ENCODE results near the gene PGLYRP2. TPM values are rescaled to one million over a fixed set of nuclear protein-coding genes. Genes with fewer than 3 reads are reported as not detected.

The PGLYRP2 gene
- total RNA-seq, 1 experiment from 2014 or later, result not detected

DNA sequence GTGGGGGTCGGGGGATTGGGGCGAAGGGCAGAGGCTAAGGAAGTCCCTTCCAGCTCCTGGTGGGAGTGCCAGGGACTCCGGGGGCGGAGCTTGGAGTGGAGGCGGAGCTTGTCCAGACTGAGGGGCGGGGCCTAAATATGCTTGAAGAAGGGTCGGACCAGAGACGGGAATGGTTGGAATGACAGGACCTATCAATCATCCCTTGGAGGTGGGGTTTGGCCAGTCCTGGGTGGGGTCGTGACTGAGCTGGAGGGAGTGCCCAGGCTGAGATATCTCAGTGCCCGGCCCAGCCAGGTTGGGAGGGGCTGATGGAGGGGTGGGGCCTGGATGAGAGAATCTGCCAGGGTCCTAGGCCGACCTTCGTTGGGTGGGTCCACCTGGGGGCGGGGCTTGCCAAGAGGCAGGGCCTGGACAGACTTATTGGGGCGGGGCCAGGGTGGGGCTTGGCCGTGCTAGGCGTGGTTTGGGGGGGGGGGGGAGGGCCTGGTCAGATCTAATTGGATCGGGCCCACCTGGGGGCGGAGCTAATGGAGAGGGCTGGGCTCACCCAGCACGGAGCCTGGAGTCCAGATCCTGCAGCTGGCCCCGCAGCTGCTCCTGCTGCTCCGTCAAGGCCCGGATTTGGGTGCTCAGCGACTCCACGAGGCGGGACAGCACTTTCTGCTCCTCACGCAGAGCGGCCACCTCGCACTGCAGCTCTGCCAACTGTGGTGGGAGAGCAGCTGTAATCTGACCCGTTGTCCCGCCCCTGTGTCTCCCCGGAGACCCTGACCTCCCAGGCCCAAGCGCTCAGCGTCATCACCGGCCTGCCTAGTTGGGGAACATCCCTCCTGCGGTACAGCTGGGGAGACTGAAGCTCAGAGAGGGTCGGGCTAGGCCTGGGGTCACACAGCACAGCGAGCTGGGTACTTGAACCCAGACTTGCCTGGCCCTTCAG, 26.9 kb downstream of the PGLYRP2 start:
- Histone ChIP-seq H3K4me2 (ENCODE audit: low read length) (peak overlapping the region; percentile 71), H3K36me3 (ENCODE audit: low read depth, low read length) (no peaks in the 10 kb centered on the region), H3K27me3 (ENCODE audit: low read length) (peaks cover 10% of the 10 kb centered on the region), H4K20me1 (ENCODE audit: low read length) (no peaks in the 10 kb centered on the region), H3K9ac (ENCODE audit: low read length) (no peak overlapping the region), H3K9me2 (replicated peaks; ENCODE audit: low read length) (0 out of 2 replicates have a peak, but pooled peaks cover 4% of the 10 kb centered on the region), H3F3A (ENCODE audit: low read length, unreplicated experiment) (no peaks in the 10 kb centered on the region), H3K4me1 (ENCODE audit: insufficient read depth, low read length) (peaks cover 21% of the 10 kb centered on the region; the same call in 1 of the 2 replicates), H2AFZ (ENCODE audit: low read length) (peak overlapping the region; percentile 27), H3K4me3 (ENCODE audit: low read length) (peak overlapping the region; percentile 36), H3K9me3 (ENCODE audit: low read length) (no peaks in the 10 kb centered on the region), H3K79me2 (ENCODE audit: low read length) (no peaks in the 10 kb centered on the region), H3K27ac (ENCODE audit: low read length) (no peak overlapping the region)
- TF ChIP-seq EZH2phosphoT487 (IDR thresholded peaks at IDR 0.05; ENCODE audit: borderline replicate concordance, low read length), result no peak
- TF ChIP-seq EZH2 (IDR thresholded peaks at IDR 0.05; ENCODE audit: low read length, unreplicated experiment), result no peak
- TF ChIP-seq, protein P1, sequence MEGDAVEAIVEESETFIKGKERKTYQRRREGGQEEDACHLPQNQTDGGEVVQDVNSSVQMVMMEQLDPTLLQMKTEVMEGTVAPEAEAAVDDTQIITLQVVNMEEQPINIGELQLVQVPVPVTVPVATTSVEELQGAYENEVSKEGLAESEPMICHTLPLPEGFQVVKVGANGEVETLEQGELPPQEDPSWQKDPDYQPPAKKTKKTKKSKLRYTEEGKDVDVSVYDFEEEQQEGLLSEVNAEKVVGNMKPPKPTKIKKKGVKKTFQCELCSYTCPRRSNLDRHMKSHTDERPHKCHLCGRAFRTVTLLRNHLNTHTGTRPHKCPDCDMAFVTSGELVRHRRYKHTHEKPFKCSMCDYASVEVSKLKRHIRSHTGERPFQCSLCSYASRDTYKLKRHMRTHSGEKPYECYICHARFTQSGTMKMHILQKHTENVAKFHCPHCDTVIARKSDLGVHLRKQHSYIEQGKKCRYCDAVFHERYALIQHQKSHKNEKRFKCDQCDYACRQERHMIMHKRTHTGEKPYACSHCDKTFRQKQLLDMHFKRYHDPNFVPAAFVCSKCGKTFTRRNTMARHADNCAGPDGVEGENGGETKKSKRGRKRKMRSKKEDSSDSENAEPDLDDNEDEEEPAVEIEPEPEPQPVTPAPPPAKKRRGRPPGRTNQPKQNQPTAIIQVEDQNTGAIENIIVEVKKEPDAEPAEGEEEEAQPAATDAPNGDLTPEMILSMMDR (conservative IDR thresholded peaks at IDR 0.05; ENCODE audit: low read depth, low read length), result no peak
- ATAC-seq (peak; percentile 61), DNase-seq (peak; percentile 82)
- ChIA-PET CTCF (interaction anchor here (0.6 to 1.0 kb wide), 2 partner anchors 11 to 39 kb away, joined by 3 to 6 read pairs; no protein-coding TSS in a partner anchor), POLR2A (ENCODE audit: unreplicated experiment) (interaction anchor here (0.6 to 0.7 kb wide), 4 partner anchors 20 to 762 kb away, joined by 3 to 6 read pairs (median 4); partner anchors contain the start of gene ZNF333)
- BruUV-seq (replicated peaks), result TSS peak; percentile 37
- intact Hi-C loops (cut with micrococcal nuclease), result loop anchor here (10.0 kb wide), 1 partner anchor 102 kb away; no protein-coding TSS in a partner anchor

DNA sequence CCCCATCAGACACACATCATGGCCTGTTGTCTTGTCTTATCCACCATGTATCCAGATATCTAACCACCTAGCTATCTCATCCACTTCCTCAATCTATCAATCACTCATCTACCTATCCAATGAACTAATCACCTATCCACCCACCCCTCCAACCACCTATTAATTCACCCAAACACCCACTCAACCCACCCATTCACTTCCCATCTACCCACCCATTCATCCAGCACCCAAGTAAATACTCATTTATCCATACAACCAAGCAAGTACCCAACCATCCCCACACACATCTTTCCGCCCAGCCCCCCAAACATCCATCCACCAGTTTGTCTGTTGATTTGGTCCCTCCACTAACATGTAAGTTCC, 28.8 kb downstream of the PGLYRP2 start:
- CTCF ChIA-PET, result no interaction called here
- Histone ChIP-seq H2AFZ (ENCODE audit: low read length) (peak overlapping the region; percentile 75), H3K9me2 (replicated peaks; ENCODE audit: low read length) (0 out of 2 replicates have a peak, but pooled peaks cover 4% of the 10 kb centered on the region), H3K9ac (ENCODE audit: low read length) (no peak overlapping the region), H3K79me2 (ENCODE audit: low read length) (no peaks in the 10 kb centered on the region), H3K27ac (ENCODE audit: low read length) (no peak overlapping the region), H3K36me3 (ENCODE audit: low read depth, low read length) (no peaks in the 10 kb centered on the region), H3K4me1 (ENCODE audit: insufficient read depth, low read length) (peaks cover 15% of the 10 kb centered on the region; the same call in 1 of the 2 replicates), H3K9me3 (ENCODE audit: low read length) (no peaks in the 10 kb centered on the region), H3F3A (ENCODE audit: low read length, unreplicated experiment) (no peaks in the 10 kb centered on the region), H3K27me3 (ENCODE audit: low read length) (no peaks in the 10 kb centered on the region), H4K20me1 (ENCODE audit: low read length) (no peaks in the 10 kb centered on the region), H3K4me2 (ENCODE audit: low read length) (no peak overlapping the region), H3K4me3 (ENCODE audit: low read length) (no peak overlapping the region)
- no TSS peak for BruUV-seq (replicated peaks)
- DNase-seq (no peak), ATAC-seq (no peak)
- POLR2A ChIA-PET (ENCODE audit: unreplicated experiment), result no interaction called here
- TF ChIP-seq, protein P1 (conservative IDR thresholded peaks at IDR 0.05; ENCODE audit: low read depth, low read length), result no peak
- intact Hi-C loops (cut with micrococcal nuclease), result loop anchor here (10.0 kb wide), 1 partner anchor 104 kb away; no protein-coding TSS in a partner anchor

Data from PC-3 (cell line).